Keratinocyte (primary cell): ENCODE results near the gene FGF11. TPM values are rescaled to one million over a fixed set of nuclear protein-coding genes. Genes with fewer than 3 reads are reported as not detected.

ENCODE experiments used
- DNase-seq: peaks from one replicate; pipeline ENCODE4 v3.0.0-alpha.2; 2011; ENCODE audit warnings: low read depth, missing footprints, low spot score
- FAIRE-seq: peaks from 2 replicates; lab custom pipeline; 2011; peaks lifted over from hg19 to GRCh38; lab: Jason Lieb, UNC
- H2AFZ ChIP-seq: 2 replicates; pipeline ENCODE4 v1.6.0; 2012; ENCODE audit warnings: low read length, control low read depth, inconsistent platforms; ENCODE audit not compliant: control insufficient read depth
- H3K27ac ChIP-seq: 2 replicates; pipeline ENCODE4 v1.5.1; 2011; ENCODE audit warnings: low read length; ENCODE audit not compliant: control insufficient read depth, insufficient read depth
- H3K27me3 ChIP-seq: 3 replicates; pipeline ENCODE4 v1.6.0; 2011; ENCODE audit warnings: low read length; ENCODE audit not compliant: control insufficient read depth, insufficient read depth; ENCODE audit errors: extremely low read depth
- H3K36me3 ChIP-seq, 2 experiments: 2 replicates in 1 of 2; 3 replicates in 1 of 2; pipeline ENCODE4 v1.5.1; 2011; ENCODE audit warnings: low read length in 2 of 2, mild to moderate bottlenecking in 1 of 2; ENCODE audit not compliant: control insufficient read depth in 2 of 2, insufficient read depth in 2 of 2; ENCODE audit errors: extremely low read depth in 1 of 2
- H3K4me1 ChIP-seq: 3 replicates; pipeline ENCODE4 v1.5.1; 2011; ENCODE audit warnings: low read length; ENCODE audit not compliant: control insufficient read depth, insufficient read depth; ENCODE audit errors: extremely low read depth
- H3K4me2 ChIP-seq: 3 replicates; pipeline ENCODE4 v1.6.0; 2011; ENCODE audit warnings: low read depth, low read length; ENCODE audit not compliant: control insufficient read depth, insufficient read depth; ENCODE audit errors: extremely low read depth
- H3K4me3 ChIP-seq, 3 experiments: fragments of 200-600 bp in 1 of 3; sonication (generic) in 1 of 3; 2 replicates in 2 of 3; 3 replicates in 1 of 3; pipeline ENCODE4 v1.5.1; 2011 to 2016; ENCODE audit warnings: low read length in 3 of 3, mild to moderate bottlenecking in 3 of 3, control low read depth in 2 of 3, inconsistent platforms in 1 of 3, low read depth in 1 of 3, mixed read lengths in 1 of 3, mixed run types in 1 of 3, moderate library complexity in 1 of 3; ENCODE audit not compliant: control insufficient read depth in 2 of 3, insufficient read depth in 2 of 3; ENCODE audit errors: extremely low read depth in 1 of 3
- H3K79me2 ChIP-seq: 2 replicates; pipeline ENCODE4 v1.6.0; 2012; ENCODE audit warnings: low read length; ENCODE audit not compliant: control insufficient read depth, insufficient read depth
- H3K9ac ChIP-seq: 3 replicates; pipeline ENCODE4 v1.6.0; 2011; ENCODE audit warnings: low read length; ENCODE audit not compliant: control insufficient read depth, insufficient read depth; ENCODE audit errors: extremely low read depth
- H3K9me1 ChIP-seq: 3 replicates; pipeline ENCODE4 v1.6.0; 2011; ENCODE audit warnings: low read length; ENCODE audit not compliant: control insufficient read depth, insufficient read depth; ENCODE audit errors: extremely low read depth
- H3K9me3 ChIP-seq: 2 replicates; pipeline ENCODE4 v1.5.1; 2012; ENCODE audit warnings: low read depth, low read length; ENCODE audit not compliant: control insufficient read depth
- H4K20me1 ChIP-seq: 3 replicates; pipeline ENCODE4 v1.6.0; 2011; ENCODE audit warnings: low read length; ENCODE audit not compliant: control insufficient read depth, insufficient read depth; ENCODE audit errors: extremely low read depth
- EZH2 ChIP-seq: IDR thresholded peaks from one replicate; pipeline ENCODE4 v1.6.1; 2012; ENCODE audit warnings: inconsistent platforms, mild to moderate bottlenecking, low read length, moderate library complexity
- dilution Hi-C: fragments of 300-500 bp; cut with MboI; formaldehyde crosslinking; loops from one replicate; pipeline ENCODE4 v1.7.0; 2020; ENCODE audit warnings: low sequenced_read_pairs; ENCODE audit not compliant: extremely low pct_ligation_motif_present
- polyA plus RNA-seq, 5 experiments: library from polyadenylated mRNA; depleted of rRNA in 3 of 5; stranded (reverse) in 3 of 5; stranded (forward) in 1 of 5; unstranded in 1 of 5; fragments of >200 nt; gene quantifications; 1 replicate in 1 of 5; 2 replicates in 3 of 5; 3 replicates in 1 of 5; pipeline versions ENCODE4 v1.2.1 to v1.2.3, GENCODE V29; 2011 to 2012; ENCODE audit warnings: missing spikeins in 2 of 5, low read depth in 1 of 5, low replicate concordance in 1 of 5
- TF ChIP-seq, protein P1 (sequence below), 3 experiments: IDR thresholded peaks in 1 of 3; conservative IDR thresholded peaks in 1 of 3; optimal IDR thresholded peaks in 1 of 3; 2 replicates in 2 of 3; 3 replicates in 1 of 3; pipeline versions ENCODE3 to v1.5.1; 2011; ENCODE audit warnings: low read length in 3 of 3, mild to moderate bottlenecking in 3 of 3, moderate library complexity in 2 of 3, control low read depth in 1 of 3, inconsistent platforms in 1 of 3; ENCODE audit not compliant: insufficient read depth in 2 of 3; ENCODE audit errors: extremely low read depth in 1 of 3

The FGF11 gene
- polyA plus RNA-seq, 1 donor (not counting 4 experiments of a cell fraction or from before 2014, with no cell fraction given) = 30.4 TPM

DNA sequence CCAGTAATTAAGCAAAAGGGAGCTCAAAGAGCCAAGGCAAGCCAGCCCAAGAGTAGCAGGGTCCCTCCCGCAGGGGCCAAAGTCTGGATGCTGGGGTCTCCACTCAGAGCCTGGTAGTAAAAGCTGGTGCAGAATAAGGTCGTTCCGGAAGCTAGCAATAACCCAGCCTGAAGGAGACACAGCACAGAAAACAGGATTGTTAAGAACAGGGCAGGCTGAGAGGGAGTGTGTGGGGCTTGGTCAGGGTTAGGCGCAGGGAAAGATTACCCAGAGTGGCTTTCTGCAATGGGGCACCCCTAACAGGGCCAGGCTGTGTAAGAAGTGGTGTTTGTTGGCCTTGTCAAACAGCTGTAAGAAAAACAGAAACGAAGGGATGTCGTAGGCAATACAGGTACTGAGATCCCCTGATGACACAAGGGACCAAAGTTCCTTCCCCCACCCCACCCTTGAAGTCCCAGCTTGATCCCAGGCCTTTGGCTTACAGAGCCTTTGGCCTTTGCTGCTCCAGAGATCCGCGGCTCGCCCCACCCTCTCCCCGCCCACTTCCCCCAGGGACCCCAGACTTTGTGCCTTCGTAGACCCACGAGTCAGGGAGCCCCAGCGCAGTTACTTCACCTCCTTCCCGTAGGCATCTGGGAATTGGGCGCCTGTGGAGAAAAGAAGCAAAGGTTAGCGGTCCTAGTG, 36.1 kb upstream of the FGF11 start:
- no peak for DNase-seq
- peak overlapping the region; percentile 78 for H3K9ac ChIP-seq
- H3K9me3 ChIP-seq = no peaks in the 10 kb centered on the region
- dilution Hi-C loops = no loop called here
- no peak for TF ChIP-seq EZH2
- TF ChIP-seq, protein P1, sequence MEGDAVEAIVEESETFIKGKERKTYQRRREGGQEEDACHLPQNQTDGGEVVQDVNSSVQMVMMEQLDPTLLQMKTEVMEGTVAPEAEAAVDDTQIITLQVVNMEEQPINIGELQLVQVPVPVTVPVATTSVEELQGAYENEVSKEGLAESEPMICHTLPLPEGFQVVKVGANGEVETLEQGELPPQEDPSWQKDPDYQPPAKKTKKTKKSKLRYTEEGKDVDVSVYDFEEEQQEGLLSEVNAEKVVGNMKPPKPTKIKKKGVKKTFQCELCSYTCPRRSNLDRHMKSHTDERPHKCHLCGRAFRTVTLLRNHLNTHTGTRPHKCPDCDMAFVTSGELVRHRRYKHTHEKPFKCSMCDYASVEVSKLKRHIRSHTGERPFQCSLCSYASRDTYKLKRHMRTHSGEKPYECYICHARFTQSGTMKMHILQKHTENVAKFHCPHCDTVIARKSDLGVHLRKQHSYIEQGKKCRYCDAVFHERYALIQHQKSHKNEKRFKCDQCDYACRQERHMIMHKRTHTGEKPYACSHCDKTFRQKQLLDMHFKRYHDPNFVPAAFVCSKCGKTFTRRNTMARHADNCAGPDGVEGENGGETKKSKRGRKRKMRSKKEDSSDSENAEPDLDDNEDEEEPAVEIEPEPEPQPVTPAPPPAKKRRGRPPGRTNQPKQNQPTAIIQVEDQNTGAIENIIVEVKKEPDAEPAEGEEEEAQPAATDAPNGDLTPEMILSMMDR (optimal IDR thresholded peaks at IDR 0.05 in 1 of 3, IDR thresholded peaks at IDR 0.05 in 1 of 3, conservative IDR thresholded peaks at IDR 0.05 in 1 of 3; ENCODE audit: extremely low read depth in 1 of 3, insufficient read depth in 2 of 3, low read length in 3 of 3) = no peak
- H2AFZ ChIP-seq = peak overlapping the region; percentile 52
- peaks cover 5% of the 10 kb centered on the region for H3K79me2 ChIP-seq
- peak overlapping the region; percentile 60 to 86 (median 84) for H3K4me3 ChIP-seq
- peak; percentile 62 for FAIRE-seq
- peak overlapping the region; percentile 40 for H3K27ac ChIP-seq
- H3K27me3 ChIP-seq = no peaks in the 10 kb centered on the region
- H4K20me1 ChIP-seq = no peaks in the 10 kb centered on the region
- H3K4me2 ChIP-seq = peak overlapping the region; percentile 89
- H3K9me1 ChIP-seq = peaks cover 3% of the 10 kb centered on the region
- H3K36me3 ChIP-seq = no peaks in the 10 kb centered on the region
- peaks cover 15% of the 10 kb centered on the region for H3K4me1 ChIP-seq

DNA sequence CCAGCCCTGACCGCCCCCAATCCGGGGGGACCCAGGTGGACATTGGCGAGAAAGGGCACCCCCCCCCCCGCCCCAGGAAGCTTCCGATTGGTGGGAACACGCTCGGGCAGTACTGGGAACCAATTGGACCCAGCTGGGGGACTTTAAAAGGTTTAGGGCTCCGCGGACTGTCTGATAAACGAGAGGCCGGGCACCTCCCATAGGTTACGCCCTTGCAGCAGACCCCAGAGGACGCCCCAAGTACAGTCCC, 35.7 kb upstream of the FGF11 start:
- no peak for DNase-seq
- H3K27me3 ChIP-seq = no peaks in the 10 kb centered on the region
- no peak for FAIRE-seq
- TF ChIP-seq, protein P1 (optimal IDR thresholded peaks at IDR 0.05 in 1 of 3, IDR thresholded peaks at IDR 0.05 in 1 of 3, conservative IDR thresholded peaks at IDR 0.05 in 1 of 3; ENCODE audit: extremely low read depth in 1 of 3, insufficient read depth in 2 of 3, low read length in 3 of 3) = no peak
- H4K20me1 ChIP-seq = no peaks in the 10 kb centered on the region
- H3K9me1 ChIP-seq = peaks cover 3% of the 10 kb centered on the region
- no peaks in the 10 kb centered on the region for H3K9me3 ChIP-seq
- no peaks in the 10 kb centered on the region for H3K36me3 ChIP-seq
- H3K9ac ChIP-seq = peak overlapping the region; percentile 78
- H3K4me3 ChIP-seq = peak overlapping the region; percentile 60 to 86 (median 84)
- H3K27ac ChIP-seq = peak overlapping the region; percentile 40
- dilution Hi-C loops = no loop called here
- H3K4me2 ChIP-seq = peak overlapping the region; percentile 89
- H2AFZ ChIP-seq = peak overlapping the region; percentile 52
- peaks cover 15% of the 10 kb centered on the region for H3K4me1 ChIP-seq
- peaks cover 5% of the 10 kb centered on the region for H3K79me2 ChIP-seq
